ENCODE results near the gene DAAM1.

DNA sequence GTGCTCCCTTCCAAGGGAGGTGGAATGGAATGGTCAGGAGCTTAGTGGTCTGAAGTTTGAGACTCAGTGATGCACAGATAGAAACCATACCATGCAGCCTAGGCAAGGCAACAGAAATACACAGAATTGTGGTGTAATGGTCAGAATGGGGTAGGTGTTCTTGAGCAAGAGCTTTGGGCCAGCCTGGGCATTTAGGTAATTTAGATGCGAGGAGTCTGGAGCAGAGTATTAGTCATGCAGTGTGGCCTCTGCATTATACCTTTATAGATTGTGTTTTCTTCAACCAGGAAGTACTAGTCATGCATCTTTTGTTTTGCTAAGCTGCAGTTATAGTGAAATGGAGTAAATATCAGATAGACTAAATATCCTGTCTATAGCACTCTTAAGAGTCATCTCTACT lies 118.3 kb downstream of the DAAM1 start:
- TF ChIP-seq, protein P1, sequence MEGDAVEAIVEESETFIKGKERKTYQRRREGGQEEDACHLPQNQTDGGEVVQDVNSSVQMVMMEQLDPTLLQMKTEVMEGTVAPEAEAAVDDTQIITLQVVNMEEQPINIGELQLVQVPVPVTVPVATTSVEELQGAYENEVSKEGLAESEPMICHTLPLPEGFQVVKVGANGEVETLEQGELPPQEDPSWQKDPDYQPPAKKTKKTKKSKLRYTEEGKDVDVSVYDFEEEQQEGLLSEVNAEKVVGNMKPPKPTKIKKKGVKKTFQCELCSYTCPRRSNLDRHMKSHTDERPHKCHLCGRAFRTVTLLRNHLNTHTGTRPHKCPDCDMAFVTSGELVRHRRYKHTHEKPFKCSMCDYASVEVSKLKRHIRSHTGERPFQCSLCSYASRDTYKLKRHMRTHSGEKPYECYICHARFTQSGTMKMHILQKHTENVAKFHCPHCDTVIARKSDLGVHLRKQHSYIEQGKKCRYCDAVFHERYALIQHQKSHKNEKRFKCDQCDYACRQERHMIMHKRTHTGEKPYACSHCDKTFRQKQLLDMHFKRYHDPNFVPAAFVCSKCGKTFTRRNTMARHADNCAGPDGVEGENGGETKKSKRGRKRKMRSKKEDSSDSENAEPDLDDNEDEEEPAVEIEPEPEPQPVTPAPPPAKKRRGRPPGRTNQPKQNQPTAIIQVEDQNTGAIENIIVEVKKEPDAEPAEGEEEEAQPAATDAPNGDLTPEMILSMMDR (IDR thresholded peaks at IDR 0.05) = no peak
- no peak for TF ChIP-seq POLR2A (IDR thresholded peaks at IDR 0.05)
